HFF-Myc (cell line): ENCODE measurements around the gene LUZP2.
"Not testable (repeated sequence)": the region's sequence is repeated elsewhere in the genome, so short reads cannot be mapped to it uniquely, and the experiment has no call there.

Source experiments
- DNase-seq: peaks from one replicate; pipeline ENCODE4 v3.0.0-alpha.2; 2011; ENCODE audit warnings: low read depth; ENCODE audit errors: extremely low read depth
- H3K4me3 ChIP-seq: replicated peaks from 2 replicates; pipeline ENCODE4 v1.5.1; 2011; ENCODE audit warnings: low read depth, mild to moderate bottlenecking, control low read depth, low read length
- CTCF ChIP-seq: IDR thresholded peaks from 2 replicates; pipeline ENCODE4 v1.5.1; 2012; ENCODE audit warnings: mild to moderate bottlenecking, low read depth, low read length, control low read depth; ENCODE audit errors: missing control alignments

LUZP2 gene

GRCh38 chr11:24880962-24881361 lies 384.1 kb downstream of the LUZP2 start:
- DNase-seq = no peak
- H3K4me3 ChIP-seq = no peak overlapping the region
- no peak for TF ChIP-seq CTCF

- H3K4me3 ChIP-seq = no peak overlapping the region
- DNase-seq = no peak
- TF ChIP-seq CTCF = no peak
Observed at GRCh38 chr11:24885580-24886173, 388.8 kb downstream of the LUZP2 start.

GRCh38 chr11:24886880-24887619 lies 390.2 kb downstream of the LUZP2 start:
- no peak overlapping the region for H3K4me3 ChIP-seq

GRCh38 chr11:24890426-24890825 lies 393.6 kb downstream of the LUZP2 start:
- H3K4me3 ChIP-seq = no peak overlapping the region
- no peak for DNase-seq
- no peak for TF ChIP-seq CTCF

More at GRCh38 chr11:24886880-24887619, 390.2 kb downstream of the LUZP2 start:
- TF ChIP-seq CTCF = no peak
- DNase-seq = no peak

GRCh38 chr11:24891845-24892492 lies 395.1 kb downstream of the LUZP2 start:
- not testable (repeated sequence) for H3K4me3 ChIP-seq, DNase-seq

GRCh38 chr11:24896118-24896835 lies 399.4 kb downstream of the LUZP2 start:
- no peak for TF ChIP-seq CTCF
- H3K4me3 ChIP-seq = no peak overlapping the region
- DNase-seq = no peak

- no peak for TF ChIP-seq CTCF
- no peak overlapping the region for H3K4me3 ChIP-seq
- no peak for DNase-seq
Observed at GRCh38 chr11:24900514-24900913, 403.7 kb downstream of the LUZP2 start.
